CD4-positive, alpha-beta memory T cell (primary cell): Measurements from ENCODE around the gene IL1RL2. TPM values are rescaled to one million over a fixed set of nuclear protein-coding genes. Genes with fewer than 3 reads are reported as not detected.

Source experiments
- CTCF ChIA-PET: fragments of 350-600 bp; sonication (Branson Sonifier 250); formaldehyde crosslinking; loops from one replicate; lab custom pipeline; 2021; ENCODE audit warnings: inconsistent platforms; ENCODE audit not compliant: partially characterized antibody; lab: Charles Lee
- POLR2A ChIA-PET: fragments of 350-600 bp; sonication (Branson Sonifier 250); formaldehyde crosslinking; loops from one replicate; lab custom pipeline; 2021; ENCODE audit not compliant: partially characterized antibody; lab: Charles Lee
- DNase-seq, 5 donors: peaks; one replicate each; pipeline versions ENCODE4 v3.0.0 to v3.0.0-alpha.2; 2020 to 2022; ENCODE audit warnings: mixed read lengths in 1 of 5
- H3K27ac ChIP-seq: one replicate; pipeline ENCODE4 v1.7.0; 2013; ENCODE audit warnings: low read depth, low read length
- H3K27me3 ChIP-seq: 2 replicates; pipeline ENCODE4 v1.7.0; 2013; ENCODE audit warnings: mild to moderate bottlenecking, low read length, moderate library complexity; ENCODE audit not compliant: insufficient read depth
- H3K36me3 ChIP-seq: 2 replicates; pipeline ENCODE4 v1.7.0; 2013; ENCODE audit warnings: mild to moderate bottlenecking, low read length, moderate library complexity; ENCODE audit not compliant: insufficient read depth
- H3K4me1 ChIP-seq: 2 replicates; pipeline ENCODE4 v1.7.0; 2013; ENCODE audit warnings: mild to moderate bottlenecking, low read length, moderate library complexity; ENCODE audit not compliant: insufficient read depth
- H3K4me3 ChIP-seq, 2 donors: one replicate each; pipeline ENCODE4 v1.7.0; 2013; ENCODE audit warnings: low read length in 2 of 2, mild to moderate bottlenecking in 1 of 2
- H3K9me3 ChIP-seq, 2 donors: one replicate each; pipeline ENCODE4 v1.7.0; 2013; ENCODE audit warnings: low read length in 2 of 2, control low read depth in 1 of 2; ENCODE audit not compliant: control insufficient read depth in 1 of 2
- H3K27ac Mint-ChIP-seq, 7 donors: one replicate each; pipeline ENCODE4 v1.8.0; 2020 to 2021; ENCODE audit warnings: mixed read lengths in 7 of 7, mild to moderate bottlenecking in 6 of 7, inconsistent platforms in 3 of 7, moderate library complexity in 3 of 7
- H3K27me3 Mint-ChIP-seq, 2 donors: one replicate each; pipeline ENCODE4 v1.8.0; 2020 to 2021; ENCODE audit warnings: mixed read lengths in 2 of 2
- H3K36me3 Mint-ChIP-seq, 2 donors: one replicate each; pipeline ENCODE4 v1.8.0; 2020 to 2021; ENCODE audit warnings: mixed read lengths in 2 of 2, inconsistent platforms in 1 of 2, mild to moderate bottlenecking in 1 of 2
- H3K4me1 Mint-ChIP-seq, 4 donors: one replicate each; pipeline ENCODE4 v1.8.0; 2020 to 2021; ENCODE audit warnings: mixed read lengths in 4 of 4, mild to moderate bottlenecking in 1 of 4
- H3K4me3 Mint-ChIP-seq, 8 donors: one replicate each; pipeline ENCODE4 v1.8.0; 2020 to 2021; ENCODE audit warnings: mixed read lengths in 8 of 8, mild to moderate bottlenecking in 7 of 8, moderate library complexity in 6 of 8, inconsistent platforms in 3 of 8
- H3K9me3 Mint-ChIP-seq, 8 donors: one replicate each; pipeline ENCODE4 v1.8.0; 2020 to 2021; ENCODE audit warnings: mixed read lengths in 8 of 8, mild to moderate bottlenecking in 5 of 8, inconsistent platforms in 3 of 8, moderate library complexity in 1 of 8
- intact Hi-C: fragments of 100-400 bp; cut with micrococcal nuclease; formaldehyde crosslinking; loops from one replicate; pipeline ENCODE4 v1.15.1; 2023
- polyA plus RNA-seq, 2 donors: library from polyadenylated mRNA; unstranded; fragments of 300-500 nt; fragmentation: Illumina TruSeq; gene quantifications; one replicate each; pipeline ENCODE4 v1.2.3, GENCODE V29; 2021
- total RNA-seq, 2 experiments: library from RNA; stranded (reverse); gene quantifications; one replicate each; pipeline ENCODE4 v1.2.3, GENCODE V29; 2021

IL1RL2 gene
- total and polyA plus RNA-seq, 4 experiments from 2014 or later, result 0.23 TPM; not detected in 3

DNA sequence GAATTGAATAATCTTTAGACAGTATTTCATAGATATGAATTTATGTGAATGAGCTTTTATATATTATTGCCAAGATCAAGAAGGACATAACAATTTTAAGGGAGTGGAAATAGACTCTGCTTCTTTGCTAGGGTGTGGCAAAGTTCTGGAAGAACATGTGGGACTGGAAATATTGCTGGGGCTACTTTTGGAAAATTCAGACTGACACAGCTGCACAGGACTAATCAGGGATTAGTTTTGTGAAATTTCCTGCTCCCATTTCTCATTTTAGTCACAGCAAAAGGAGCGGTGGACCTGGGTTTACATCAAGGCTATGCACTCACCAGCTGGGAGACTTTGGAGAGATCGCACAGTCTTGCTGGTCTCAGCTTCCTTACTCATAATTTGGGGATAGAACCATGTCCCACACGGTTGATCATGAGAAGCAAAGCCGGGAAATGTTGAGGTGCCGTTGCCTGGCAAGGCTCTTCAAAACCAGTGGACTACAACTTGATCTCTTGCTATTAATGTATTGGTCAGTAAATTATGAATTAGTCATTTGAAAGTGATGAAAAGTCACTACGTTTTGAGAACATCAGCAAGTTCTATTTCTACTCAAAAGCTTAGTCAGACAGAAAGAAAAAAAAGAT is 42.4 kb downstream of the IL1RL2 start:
- ChIA-PET CTCF (interaction anchor here (1.8 kb wide), 1 partner anchor 209 kb away, joined by 5 read pairs; no protein-coding TSS in a partner anchor), POLR2A (interaction anchor here (1.0 to 1.6 kb wide), 2 partner anchors 9 to 42 kb away, joined by 3 to 6 read pairs; no protein-coding TSS in a partner anchor)
- peak overlapping the region in 2 of 7 donors; percentile 11 to 36 for H3K27ac Mint-ChIP-seq
- H3K27me3 Mint-ChIP-seq, result no peaks in the 10 kb centered on the region
- peaks cover 20% of the 10 kb centered on the region for H3K4me1 ChIP-seq
- H3K27ac ChIP-seq, result no peak overlapping the region
- no peaks in the 10 kb centered on the region for H3K9me3 ChIP-seq
- H3K36me3 Mint-ChIP-seq, result no peaks in the 10 kb centered on the region
- no peaks in the 10 kb centered on the region for H3K36me3 ChIP-seq
- intact Hi-C loops, result no loop called here
- no peak for DNase-seq
- no peaks in the 10 kb centered on the region for H3K27me3 ChIP-seq
- H3K9me3 Mint-ChIP-seq, result no peaks in the 10 kb centered on the region
- no peak overlapping the region for H3K4me3 Mint-ChIP-seq
- H3K4me1 Mint-ChIP-seq, result peaks cover 7 to 21% (median 13%) of the 10 kb centered on the region in 4 donors
- H3K4me3 ChIP-seq, result no peak overlapping the region

GRCh38 chr2:102230410-102230909 is 43.6 kb downstream of the IL1RL2 start:
- Histone ChIP-seq H3K4me3 (no peak overlapping the region), H3K9me3 (no peaks in the 10 kb centered on the region), H3K36me3 (no peaks in the 10 kb centered on the region), H3K27me3 (no peaks in the 10 kb centered on the region), H3K4me1 (peaks cover 20% of the 10 kb centered on the region), H3K27ac (no peak overlapping the region)
- POLR2A ChIA-PET, result no interaction called here
- Mint-ChIP-seq H3K36me3 (no peaks in the 10 kb centered on the region), H3K4me1 (peaks cover 7 to 26% (median 14%) of the 10 kb centered on the region in 4 donors), H3K9me3 (no peaks in the 10 kb centered on the region), H3K4me3 (no peak overlapping the region), H3K27ac (no peak overlapping the region), H3K27me3 (no peaks in the 10 kb centered on the region)
- DNase-seq, result no peak
- intact Hi-C loops, result no loop called here
- CTCF ChIA-PET, result interaction anchor here (1.1 to 1.8 kb wide), 2 partner anchors 43 to 210 kb away, joined by 3 to 5 read pairs; no protein-coding TSS in a partner anchor

DNA sequence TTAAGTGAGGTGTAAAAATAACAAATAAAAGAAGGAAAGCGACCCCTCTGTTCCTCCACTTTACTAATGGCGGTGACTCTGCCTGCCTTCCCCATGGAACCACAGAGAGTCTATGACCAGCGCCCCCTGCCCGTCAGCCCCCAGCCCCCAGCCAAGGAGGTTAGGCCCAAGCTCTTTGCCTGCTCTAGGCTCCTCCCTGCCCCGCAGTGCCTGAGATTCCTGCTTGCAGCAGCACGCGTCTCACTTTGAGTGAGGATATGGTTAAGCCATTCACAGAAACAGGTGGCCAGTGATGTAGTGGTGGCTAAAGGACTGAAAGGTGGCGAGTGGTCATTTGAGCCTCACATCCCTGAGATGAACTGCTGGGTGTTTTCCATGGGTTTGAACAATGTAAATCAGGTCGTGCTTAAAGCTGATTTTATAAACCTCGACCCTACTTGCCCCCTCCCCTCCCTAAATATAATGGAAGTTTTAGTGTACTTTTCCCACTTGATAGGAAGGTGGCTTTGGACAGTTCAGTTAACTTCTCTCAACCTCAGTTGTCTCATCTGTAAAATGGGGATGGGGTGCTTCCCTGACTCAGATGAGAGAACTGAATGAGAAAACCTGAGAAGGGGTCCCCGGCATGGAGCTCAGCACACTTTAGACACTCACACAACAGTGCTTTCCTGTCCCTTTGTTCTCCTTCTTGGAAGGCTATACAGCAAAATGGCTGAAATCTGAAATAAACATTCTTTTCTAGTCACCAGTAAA is 46.5 kb downstream of the IL1RL2 start:
- intact Hi-C loops, result no loop called here
- H3K9me3 ChIP-seq, result no peaks in the 10 kb centered on the region
- no peak overlapping the region for H3K27ac ChIP-seq
- no peak for DNase-seq
- no peaks in the 10 kb centered on the region for H3K36me3 Mint-ChIP-seq
- H3K36me3 ChIP-seq, result no peaks in the 10 kb centered on the region
- H3K4me3 ChIP-seq, result no peak overlapping the region
- peaks cover 0 to 12% (median 4%) of the 10 kb centered on the region in 4 donors for H3K4me1 Mint-ChIP-seq
- no peak overlapping the region for H3K4me3 Mint-ChIP-seq
- peaks cover 3% of the 10 kb centered on the region for H3K4me1 ChIP-seq
- H3K9me3 Mint-ChIP-seq, result no peaks in the 10 kb centered on the region
- H3K27ac Mint-ChIP-seq, result no peak overlapping the region
- ChIA-PET POLR2A (no interaction called here), CTCF (interaction anchor here (0.8 to 11.9 kb wide), 5 partner anchors 15 to 227 kb away, joined by 3 to 318 read pairs (median 5); no protein-coding TSS in a partner anchor)
- H3K27me3 ChIP-seq, result no peaks in the 10 kb centered on the region
- no peaks in the 10 kb centered on the region for H3K27me3 Mint-ChIP-seq

DNA sequence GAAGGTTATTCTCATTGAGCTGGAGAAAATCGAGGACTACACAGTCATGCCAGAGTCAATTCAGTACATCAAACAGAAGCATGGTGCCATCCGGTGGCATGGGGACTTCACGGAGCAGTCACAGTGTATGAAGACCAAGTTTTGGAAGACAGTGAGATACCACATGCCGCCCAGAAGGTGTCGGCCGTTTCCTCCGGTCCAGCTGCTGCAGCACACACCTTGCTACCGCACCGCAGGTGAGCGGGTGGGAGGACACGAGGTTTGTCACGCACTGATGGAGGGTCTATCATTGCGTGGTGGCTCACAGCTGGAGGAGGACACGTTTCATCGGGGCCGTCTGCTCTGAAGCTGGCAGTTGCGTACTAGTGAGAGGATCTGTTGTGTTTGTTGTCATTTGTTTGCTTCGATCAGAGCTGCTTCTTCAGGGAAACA is 48.2 kb downstream of the IL1RL2 start:
- no peaks in the 10 kb centered on the region for H3K27me3 Mint-ChIP-seq
- H3K27me3 ChIP-seq, result no peaks in the 10 kb centered on the region
- H3K4me3 Mint-ChIP-seq, result no peak overlapping the region
- H3K36me3 ChIP-seq, result no peaks in the 10 kb centered on the region
- H3K4me3 ChIP-seq, result no peak overlapping the region
- H3K27ac ChIP-seq, result no peak overlapping the region
- no peaks in the 10 kb centered on the region for H3K9me3 ChIP-seq
- ChIA-PET CTCF (interaction anchor here (1.0 to 11.9 kb wide), 9 partner anchors 8 to 229 kb away, joined by 3 to 318 read pairs (median 5); partner anchors contain the start of gene IL18R1), POLR2A (no interaction called here)
- peaks cover 0 to 14% (median 6%) of the 10 kb centered on the region in 4 donors for H3K4me1 Mint-ChIP-seq
- no peaks in the 10 kb centered on the region for H3K4me1 ChIP-seq
- intact Hi-C loops, result no loop called here
- peak overlapping the region in 1 of 7 donors; percentile 63 for H3K27ac Mint-ChIP-seq
- H3K9me3 Mint-ChIP-seq, result no peaks in the 10 kb centered on the region
- no peak for DNase-seq
- H3K36me3 Mint-ChIP-seq, result no peaks in the 10 kb centered on the region

DNA sequence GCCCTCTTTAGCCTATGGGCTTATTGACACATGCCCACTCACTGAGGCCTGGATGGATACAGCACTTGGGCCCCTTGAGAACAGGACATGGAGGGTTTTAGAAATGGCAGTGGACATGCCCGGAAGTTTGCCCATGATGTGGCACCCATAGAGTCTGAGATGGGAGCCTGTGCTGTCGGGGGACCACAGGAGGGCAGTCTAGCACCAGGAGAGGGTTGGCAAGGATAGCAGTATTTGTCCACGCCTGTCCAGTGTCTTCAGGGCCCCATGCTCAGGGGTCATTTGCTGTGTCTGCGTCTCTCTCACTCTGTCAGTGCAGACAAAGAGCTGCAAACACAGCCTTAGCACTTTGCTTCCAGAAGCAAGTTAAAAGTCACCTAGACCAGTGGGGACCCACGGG is 48.7 kb downstream of the IL1RL2 start:
- no peaks in the 10 kb centered on the region for H3K36me3 ChIP-seq
- Mint-ChIP-seq H3K4me3 (no peak overlapping the region), H3K36me3 (no peaks in the 10 kb centered on the region), H3K27ac (no peak overlapping the region), H3K4me1 (peaks cover under 1 to 16% (median 7%) of the 10 kb centered on the region in 4 donors), H3K9me3 (no peaks in the 10 kb centered on the region), H3K27me3 (no peaks in the 10 kb centered on the region)
- POLR2A ChIA-PET, result no interaction called here
- CTCF ChIA-PET, result interaction anchor here (1.0 to 11.9 kb wide), 8 partner anchors 9 to 229 kb away, joined by 3 to 318 read pairs (median 5); no protein-coding TSS in a partner anchor
- H3K4me1 ChIP-seq, result peaks cover 2% of the 10 kb centered on the region
- no peaks in the 10 kb centered on the region for H3K9me3 ChIP-seq
- H3K27ac ChIP-seq, result no peak overlapping the region
- H3K4me3 ChIP-seq, result no peak overlapping the region
- intact Hi-C loops, result no loop called here
- no peak for DNase-seq
- H3K27me3 ChIP-seq, result no peaks in the 10 kb centered on the region

DNA sequence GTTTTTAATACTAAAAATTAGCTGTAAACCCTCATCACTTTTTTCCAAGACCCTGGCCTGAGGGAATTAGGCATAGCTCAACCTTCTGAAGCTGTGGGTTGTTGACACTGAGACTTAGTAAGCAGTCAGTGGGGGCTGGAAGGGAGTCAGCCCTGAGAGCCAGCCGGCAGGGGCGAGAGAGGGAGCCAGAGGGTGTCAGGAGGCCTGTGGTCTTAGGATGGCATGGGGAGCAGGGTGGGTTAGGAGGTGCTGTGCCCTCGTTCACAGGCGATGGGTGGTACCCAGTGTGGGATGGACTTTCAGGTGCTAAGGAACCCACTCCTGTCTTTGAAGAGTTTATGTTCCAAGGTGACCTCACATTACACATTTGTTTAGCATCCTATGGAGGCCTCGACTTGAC is 49.3 kb downstream of the IL1RL2 start:
- no peak for DNase-seq
- Mint-ChIP-seq H3K27ac (no peak overlapping the region), H3K27me3 (no peaks in the 10 kb centered on the region), H3K9me3 (no peaks in the 10 kb centered on the region), H3K4me3 (no peak overlapping the region), H3K4me1 (peaks cover 6 to 22% (median 13%) of the 10 kb centered on the region in 4 donors), H3K36me3 (no peaks in the 10 kb centered on the region)
- POLR2A ChIA-PET, result no interaction called here
- Histone ChIP-seq H3K9me3 (no peaks in the 10 kb centered on the region), H3K4me3 (no peak overlapping the region), H3K27ac (no peak overlapping the region), H3K36me3 (no peaks in the 10 kb centered on the region), H3K27me3 (no peaks in the 10 kb centered on the region), H3K4me1 (peaks cover 8% of the 10 kb centered on the region)
- intact Hi-C loops, result no loop called here
- CTCF ChIA-PET, result interaction anchor here (1.3 to 11.9 kb wide), 6 partner anchors 10 to 230 kb away, joined by 3 to 318 read pairs (median 4); no protein-coding TSS in a partner anchor

DNA sequence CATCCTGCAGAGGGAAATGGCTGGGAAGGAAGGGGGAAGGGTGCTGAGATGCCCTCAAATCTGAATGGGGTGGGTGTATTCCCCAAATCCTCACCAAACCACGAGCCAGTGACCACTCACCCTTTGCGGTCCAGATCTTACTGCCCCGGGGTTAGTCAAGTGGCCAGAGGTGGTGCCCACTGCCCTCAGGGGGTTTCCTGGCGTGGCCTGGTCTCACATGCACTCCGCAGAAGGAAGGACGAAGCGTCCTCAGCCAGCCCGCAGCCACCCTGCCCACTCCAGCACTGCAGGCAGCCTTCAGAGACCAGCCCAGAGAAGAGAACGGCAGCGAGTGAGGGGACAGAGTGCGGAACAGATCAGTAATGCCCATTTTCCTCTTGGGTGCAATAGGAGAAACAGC is 50.4 kb downstream of the IL1RL2 start:
- no peak for DNase-seq
- intact Hi-C loops, result no loop called here
- H3K4me1 ChIP-seq, result peaks cover 12% of the 10 kb centered on the region
- H3K27me3 Mint-ChIP-seq, result no peaks in the 10 kb centered on the region
- H3K9me3 ChIP-seq, result no peaks in the 10 kb centered on the region
- no peak overlapping the region for H3K4me3 ChIP-seq
- ChIA-PET POLR2A (interaction anchor here (1.7 kb wide), 1 partner anchor 8 kb away, joined by 6 read pairs; no protein-coding TSS in a partner anchor), CTCF (interaction anchor here (1.3 to 11.9 kb wide), 5 partner anchors 14 to 231 kb away, joined by 3 to 318 read pairs (median 12); no protein-coding TSS in a partner anchor)
- no peaks in the 10 kb centered on the region for H3K36me3 ChIP-seq
- no peak overlapping the region for H3K27ac ChIP-seq
- H3K27ac Mint-ChIP-seq, result no peak overlapping the region
- H3K9me3 Mint-ChIP-seq, result no peaks in the 10 kb centered on the region
- peaks cover 6 to 24% (median 15%) of the 10 kb centered on the region in 4 donors for H3K4me1 Mint-ChIP-seq
- no peak overlapping the region for H3K4me3 Mint-ChIP-seq
- H3K36me3 Mint-ChIP-seq, result no peaks in the 10 kb centered on the region
- H3K27me3 ChIP-seq, result no peaks in the 10 kb centered on the region
